ENCODE measurements around the gene ZFAND4.
"Not testable (repeated sequence)": the region's sequence is repeated elsewhere in the genome, so short reads cannot be mapped to it uniquely, and the experiment has no call there.

The ZFAND4 gene

GRCh38 chr10:45657033-45657926 lies 15.3 kb downstream of the ZFAND4 start:
- H3K27ac Mint-ChIP-seq, result peak overlapping the region; percentile 18 to 35
- no peaks in the 10 kb centered on the region for H3K27me3 Mint-ChIP-seq
- DNase-seq, result no peak
- peaks cover 11% of the 10 kb centered on the region for H3K36me3 Mint-ChIP-seq (ENCODE audit: insufficient read depth)
- peak; percentile 19 for ATAC-seq (replicated peaks)
- no peak overlapping the region for H3K4me3 Mint-ChIP-seq
- H3K4me1 Mint-ChIP-seq (ENCODE audit: low read depth in 2 of 2), result peaks cover 28 to 50% of the 10 kb centered on the region in 2 donors
- peaks cover 2 to 7% of the 10 kb centered on the region in 2 donors for H3K9me3 Mint-ChIP-seq

GRCh38 chr10:45655219-45655618 lies 17.4 kb downstream of the ZFAND4 start:
- H3K27ac Mint-ChIP-seq, result no peak overlapping the region

GRCh38 chr10:45654753-45655141 lies 17.8 kb downstream of the ZFAND4 start:
- peaks cover 22% of the 10 kb centered on the region for H3K36me3 Mint-ChIP-seq (ENCODE audit: insufficient read depth)
- not testable (repeated sequence) for H3K9me3 Mint-ChIP-seq; H3K27ac Mint-ChIP-seq; H3K27me3 Mint-ChIP-seq; H3K4me3 Mint-ChIP-seq; ATAC-seq (replicated peaks); DNase-seq
- peaks cover 24 to 44% of the 10 kb centered on the region in 2 donors for H3K4me1 Mint-ChIP-seq (ENCODE audit: low read depth in 2 of 2)

More at GRCh38 chr10:45655219-45655618, 17.4 kb downstream of the ZFAND4 start:
- Mint-ChIP-seq H3K36me3 (ENCODE audit: insufficient read depth) (peaks cover 21% of the 10 kb centered on the region), H3K4me3 (no peak overlapping the region), H3K9me3 (peaks cover 1 to 2% of the 10 kb centered on the region in 2 donors), H3K4me1 (ENCODE audit: low read depth in 2 of 2) (peaks cover 24 to 44% of the 10 kb centered on the region in 2 donors), H3K27me3 (no peaks in the 10 kb centered on the region)
- DNase-seq, result no peak
- no peak for ATAC-seq (replicated peaks)

GRCh38 chr10:45653454-45653853 lies 19.1 kb downstream of the ZFAND4 start:
- H3K4me3 Mint-ChIP-seq, result no peak overlapping the region
- peaks cover 31% of the 10 kb centered on the region for H3K36me3 Mint-ChIP-seq (ENCODE audit: insufficient read depth)
- no peaks in the 10 kb centered on the region for H3K9me3 Mint-ChIP-seq
- ATAC-seq (replicated peaks) (no peak), DNase-seq (no peak)
- H3K27me3 Mint-ChIP-seq, result no peaks in the 10 kb centered on the region
- peaks cover 19 to 37% of the 10 kb centered on the region in 2 donors for H3K4me1 Mint-ChIP-seq (ENCODE audit: low read depth in 2 of 2)
- H3K27ac Mint-ChIP-seq, result no peak overlapping the region

- Mint-ChIP-seq H3K9me3 (no peaks in the 10 kb centered on the region), H3K4me3 (no peak overlapping the region), H3K27ac (no peak overlapping the region), H3K27me3 (no peaks in the 10 kb centered on the region), H3K36me3 (ENCODE audit: insufficient read depth) (peaks cover 38% of the 10 kb centered on the region), H3K4me1 (ENCODE audit: low read depth in 2 of 2) (peaks cover 19 to 33% of the 10 kb centered on the region in 2 donors)
- DNase-seq (no peak), ATAC-seq (replicated peaks) (no peak)
Measured at GRCh38 chr10:45652511-45652910, 20.1 kb downstream of the ZFAND4 start.

GRCh38 chr10:45649296-45649695 lies 23.3 kb downstream of the ZFAND4 start:
- Mint-ChIP-seq H3K27ac (no peak overlapping the region), H3K4me1 (ENCODE audit: low read depth in 2 of 2) (peaks cover 4 to 10% of the 10 kb centered on the region in 2 donors), H3K27me3 (no peaks in the 10 kb centered on the region), H3K36me3 (ENCODE audit: insufficient read depth) (peaks cover 45% of the 10 kb centered on the region), H3K4me3 (no peak overlapping the region), H3K9me3 (no peaks in the 10 kb centered on the region)
- ATAC-seq (replicated peaks), result no peak
- no peak for DNase-seq

- Mint-ChIP-seq H3K4me3 (no peak overlapping the region), H3K27me3 (no peaks in the 10 kb centered on the region), H3K9me3 (no peaks in the 10 kb centered on the region), H3K36me3 (ENCODE audit: insufficient read depth) (peaks cover 56% of the 10 kb centered on the region), H3K27ac (peak overlapping the region in 1 of 2 donors; percentile 66), H3K4me1 (ENCODE audit: low read depth in 2 of 2) (peaks cover 0 to 2% of the 10 kb centered on the region in 2 donors)
- no peak for ATAC-seq (replicated peaks)
- no peak for DNase-seq
Measured at GRCh38 chr10:45647118-45647517, 25.5 kb downstream of the ZFAND4 start.

GRCh38 chr10:45646384-45647050 lies 26.1 kb downstream of the ZFAND4 start:
- no peaks in the 10 kb centered on the region for H3K9me3 Mint-ChIP-seq
- DNase-seq, result no peak
- H3K4me3 Mint-ChIP-seq, result no peak overlapping the region
- H3K27ac Mint-ChIP-seq, result no peak overlapping the region
- ATAC-seq (replicated peaks), result no peak
- H3K36me3 Mint-ChIP-seq (ENCODE audit: insufficient read depth), result peaks cover 60% of the 10 kb centered on the region
- peaks cover 0 to 2% of the 10 kb centered on the region in 2 donors for H3K4me1 Mint-ChIP-seq (ENCODE audit: low read depth in 2 of 2)
- H3K27me3 Mint-ChIP-seq, result no peaks in the 10 kb centered on the region

GRCh38 chr10:45644527-45644926 lies 28.0 kb downstream of the ZFAND4 start:
- Mint-ChIP-seq H3K27ac (no peak overlapping the region), H3K27me3 (no peaks in the 10 kb centered on the region), H3K9me3 (no peaks in the 10 kb centered on the region), H3K4me1 (ENCODE audit: low read depth in 2 of 2) (no peaks in the 10 kb centered on the region), H3K4me3 (no peak overlapping the region), H3K36me3 (ENCODE audit: insufficient read depth) (peaks cover 63% of the 10 kb centered on the region)
- ATAC-seq (replicated peaks) (no peak), DNase-seq (no peak)

- DNase-seq (no peak), ATAC-seq (replicated peaks) (no peak)
- Mint-ChIP-seq H3K27me3 (no peaks in the 10 kb centered on the region), H3K36me3 (ENCODE audit: insufficient read depth) (peaks cover 67% of the 10 kb centered on the region), H3K4me1 (ENCODE audit: low read depth in 2 of 2) (no peaks in the 10 kb centered on the region), H3K27ac (no peak overlapping the region), H3K9me3 (no peaks in the 10 kb centered on the region), H3K4me3 (no peak overlapping the region)
Measured at GRCh38 chr10:45640941-45641340, 31.6 kb downstream of the ZFAND4 start.

GRCh38 chr10:45640049-45640448 lies 32.5 kb downstream of the ZFAND4 start:
- Mint-ChIP-seq H3K27ac (no peak overlapping the region), H3K4me3 (no peak overlapping the region)

GRCh38 chr10:45627412-45628048 lies 45.0 kb downstream of the ZFAND4 start:
- DNase-seq, result no peak
- no peaks in the 10 kb centered on the region for H3K9me3 Mint-ChIP-seq

More at GRCh38 chr10:45640049-45640448, 32.5 kb downstream of the ZFAND4 start:
- ATAC-seq (replicated peaks), result no peak
- Mint-ChIP-seq H3K27me3 (no peaks in the 10 kb centered on the region), H3K36me3 (ENCODE audit: insufficient read depth) (peaks cover 61% of the 10 kb centered on the region), H3K9me3 (no peaks in the 10 kb centered on the region), H3K4me1 (ENCODE audit: low read depth in 2 of 2) (no peaks in the 10 kb centered on the region)
- DNase-seq, result no peak

GRCh38 chr10:45625879-45626278 lies 46.7 kb downstream of the ZFAND4 start:
- DNase-seq (no peak), ATAC-seq (replicated peaks) (no peak)
- H3K36me3 Mint-ChIP-seq (ENCODE audit: insufficient read depth), result peaks cover 7% of the 10 kb centered on the region
- peaks cover 0 to 2% of the 10 kb centered on the region in 2 donors for H3K4me1 Mint-ChIP-seq (ENCODE audit: low read depth in 2 of 2)
- no peaks in the 10 kb centered on the region for H3K9me3 Mint-ChIP-seq
- H3K27me3 Mint-ChIP-seq, result no peaks in the 10 kb centered on the region
- H3K27ac Mint-ChIP-seq, result no peak overlapping the region
- H3K4me3 Mint-ChIP-seq, result no peak overlapping the region

More at GRCh38 chr10:45627412-45628048, 45.0 kb downstream of the ZFAND4 start:
- peaks cover 7% of the 10 kb centered on the region for H3K36me3 Mint-ChIP-seq (ENCODE audit: insufficient read depth)
- no peak for ATAC-seq (replicated peaks)
- no peak overlapping the region for H3K4me3 Mint-ChIP-seq
- no peak overlapping the region for H3K27ac Mint-ChIP-seq
- no peaks in the 10 kb centered on the region for H3K27me3 Mint-ChIP-seq
- H3K4me1 Mint-ChIP-seq (ENCODE audit: low read depth in 2 of 2), result peaks cover 0 to 2% of the 10 kb centered on the region in 2 donors
